Activated naive CD4-positive, alpha-beta T cell treated with anti-CD3 and anti-CD28 coated beads for 36 hours (primary cell): ENCODE measurements around the gene ATP1A2. TPM values are rescaled to one million over a fixed set of nuclear protein-coding genes. Genes with fewer than 3 reads are reported as not detected.

Source experiments
- CTCF ChIA-PET: fragments of 350-600 bp; sonication (Branson Sonifier 250); formaldehyde crosslinking; loops from one replicate; lab custom pipeline; 2021; ENCODE audit warnings: antibody characterized with exemption; lab: Charles Lee
- DNase-seq: peaks from one replicate; pipeline ENCODE4 v3.0.0-alpha.2; 2020
- H3K27ac Mint-ChIP-seq: one replicate; pipeline ENCODE4 v1.8.0; 2021; ENCODE audit warnings: mild to moderate bottlenecking, mixed read lengths
- H3K27me3 Mint-ChIP-seq: one replicate; pipeline ENCODE4 v1.8.0; 2021; ENCODE audit warnings: low read depth, mixed read lengths
- H3K36me3 Mint-ChIP-seq: one replicate; pipeline ENCODE4 v1.8.0; 2021; ENCODE audit warnings: low read depth, mixed read lengths
- H3K4me1 Mint-ChIP-seq: one replicate; pipeline ENCODE4 v1.8.0; 2021; ENCODE audit warnings: low read depth, mixed read lengths
- H3K4me3 Mint-ChIP-seq: one replicate; pipeline ENCODE4 v1.8.0; 2021; ENCODE audit warnings: mild to moderate bottlenecking, moderate library complexity, mixed read lengths
- H3K9me3 Mint-ChIP-seq: one replicate; pipeline ENCODE4 v1.8.0; 2021; ENCODE audit warnings: mixed read lengths
- intact Hi-C: fragments of 100-400 bp; cut with micrococcal nuclease; formaldehyde crosslinking; loops from one replicate; pipeline ENCODE4 v1.15.1; 2023
- total RNA-seq, 2 experiments: library from RNA; stranded (reverse); gene quantifications; one replicate each; pipeline ENCODE4 v1.2.3, GENCODE V29; 2021

ATP1A2 gene
- total RNA-seq, 2 experiments from 2014 or later, result not detected

DNA sequence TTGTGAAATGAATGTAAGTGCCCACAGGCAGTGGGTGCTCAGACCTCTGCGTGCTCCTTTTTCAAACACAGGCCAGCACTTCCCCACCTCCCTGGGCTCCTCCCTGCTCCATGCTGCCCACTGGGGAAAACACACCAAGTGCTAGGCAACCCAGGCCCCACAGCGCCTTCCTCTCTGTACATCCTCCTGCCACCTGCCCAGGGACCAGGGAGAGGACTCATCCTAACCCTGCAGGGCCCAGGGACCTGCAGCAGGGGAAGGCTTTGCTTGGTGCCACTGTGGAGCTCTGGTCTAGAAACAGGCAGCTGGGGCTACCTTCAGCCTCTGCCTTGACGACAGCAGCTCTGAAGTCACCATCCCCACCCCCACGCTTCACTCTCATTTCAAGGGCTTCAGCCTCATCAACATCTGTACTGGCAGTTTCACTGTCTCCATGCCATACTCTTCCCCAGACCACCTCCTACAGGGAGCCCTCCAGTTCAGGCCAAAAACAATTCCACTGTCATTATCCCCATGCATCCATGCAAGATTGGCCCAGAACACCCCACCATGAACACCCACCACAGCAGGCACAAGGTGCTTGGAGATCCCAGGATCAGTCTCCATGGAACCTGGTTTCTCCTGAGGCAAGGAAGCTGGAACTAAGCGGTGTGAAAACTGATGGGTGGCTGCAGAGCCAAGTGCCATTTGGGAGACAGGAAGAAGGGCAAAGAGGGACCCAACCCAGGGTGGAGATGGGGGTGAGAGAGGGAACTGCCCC lies 18.2 kb upstream of the ATP1A2 start:
- CTCF ChIA-PET, result interaction anchor here (0.6 to 4.8 kb wide), 15 partner anchors 7 to 319 kb away, joined by 3 to 88 read pairs (median 3); no protein-coding TSS in a partner anchor
- Mint-ChIP-seq H3K36me3 (no peaks in the 10 kb centered on the region), H3K4me3 (peak overlapping the region; percentile 77), H3K27ac (peak overlapping the region; percentile 80), H3K27me3 (no peaks in the 10 kb centered on the region), H3K4me1 (peaks cover 60% of the 10 kb centered on the region), H3K9me3 (no peaks in the 10 kb centered on the region)
- intact Hi-C loops, result loop anchor here (5.0 kb wide), 1 partner anchor 1085 kb away; no protein-coding TSS in a partner anchor
- DNase-seq, result peak; percentile 71

DNA sequence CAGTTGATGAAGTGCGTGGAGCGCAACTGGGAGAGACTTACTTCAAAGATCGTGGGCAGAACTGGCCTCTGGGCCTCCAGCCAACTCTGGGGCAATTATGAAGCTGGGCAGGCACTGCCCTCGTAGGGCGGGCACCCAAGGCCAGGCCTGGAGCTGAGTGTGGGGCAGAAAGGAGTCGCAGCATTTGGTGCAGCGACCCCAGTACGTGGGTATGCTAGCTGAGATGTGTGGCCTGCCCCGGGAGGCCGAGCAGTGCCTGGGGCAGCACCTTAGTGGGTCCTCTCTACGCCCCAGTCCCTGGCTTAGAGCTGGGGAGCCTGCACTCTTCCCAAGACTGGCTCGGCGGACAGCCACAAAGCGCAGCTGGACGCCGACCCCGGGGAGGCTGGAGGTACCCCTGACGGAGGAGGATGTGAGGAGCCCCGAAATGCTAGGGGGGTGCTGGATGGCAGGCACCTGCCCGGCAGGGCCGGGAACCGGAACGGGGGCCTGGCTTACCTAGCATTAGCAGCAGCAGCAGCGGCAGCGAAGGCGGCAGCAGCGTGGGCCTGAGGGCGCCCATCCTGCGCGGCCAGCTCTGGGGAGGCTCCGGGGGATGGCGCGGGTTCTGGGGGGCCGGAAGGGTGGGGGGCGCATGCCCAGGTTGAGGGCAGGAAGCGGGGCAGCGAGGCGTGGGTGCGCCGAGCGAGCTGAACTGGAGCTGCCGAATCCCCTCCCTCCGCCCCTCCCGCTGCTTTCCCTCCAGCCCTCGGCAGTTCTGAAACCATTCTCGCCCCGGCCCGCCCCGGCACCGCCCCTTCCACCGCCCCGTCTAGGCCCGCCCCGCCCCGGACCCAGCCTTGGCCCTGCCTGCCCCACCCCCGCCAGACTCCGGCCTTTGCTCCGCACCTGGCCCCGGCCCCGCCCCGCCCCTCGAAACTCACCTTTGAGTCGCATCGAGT lies 17.4 kb upstream of the ATP1A2 start, which contains the start of gene IGSF8:
Gene IGSF8 (minus strand): TSS at position 709 of the 941 bp plus-strand sequence. CDS start 147 bp downstream, at position 562.
- Mint-ChIP-seq H3K27me3 (no peaks in the 10 kb centered on the region), H3K4me1 (peaks cover 58% of the 10 kb centered on the region), H3K9me3 (no peaks in the 10 kb centered on the region), H3K36me3 (no peaks in the 10 kb centered on the region), H3K4me3 (peak within 1 kb of the TSS; percentile 77), H3K27ac (peak within 1 kb of the TSS; percentile 81)
- CTCF ChIA-PET, result interaction anchor here (0.6 to 4.8 kb wide), 13 partner anchors 9 to 318 kb away, joined by 3 to 88 read pairs (median 3); no protein-coding TSS in a partner anchor
- peak; percentile 94 for DNase-seq
- intact Hi-C loops, result loop anchor here (1.0 to 5.0 kb wide), 7 partner anchors 13 to 1086 kb away; partner anchors contain the start of genes COPA, NCSTN, PEX19 and PIGM

DNA sequence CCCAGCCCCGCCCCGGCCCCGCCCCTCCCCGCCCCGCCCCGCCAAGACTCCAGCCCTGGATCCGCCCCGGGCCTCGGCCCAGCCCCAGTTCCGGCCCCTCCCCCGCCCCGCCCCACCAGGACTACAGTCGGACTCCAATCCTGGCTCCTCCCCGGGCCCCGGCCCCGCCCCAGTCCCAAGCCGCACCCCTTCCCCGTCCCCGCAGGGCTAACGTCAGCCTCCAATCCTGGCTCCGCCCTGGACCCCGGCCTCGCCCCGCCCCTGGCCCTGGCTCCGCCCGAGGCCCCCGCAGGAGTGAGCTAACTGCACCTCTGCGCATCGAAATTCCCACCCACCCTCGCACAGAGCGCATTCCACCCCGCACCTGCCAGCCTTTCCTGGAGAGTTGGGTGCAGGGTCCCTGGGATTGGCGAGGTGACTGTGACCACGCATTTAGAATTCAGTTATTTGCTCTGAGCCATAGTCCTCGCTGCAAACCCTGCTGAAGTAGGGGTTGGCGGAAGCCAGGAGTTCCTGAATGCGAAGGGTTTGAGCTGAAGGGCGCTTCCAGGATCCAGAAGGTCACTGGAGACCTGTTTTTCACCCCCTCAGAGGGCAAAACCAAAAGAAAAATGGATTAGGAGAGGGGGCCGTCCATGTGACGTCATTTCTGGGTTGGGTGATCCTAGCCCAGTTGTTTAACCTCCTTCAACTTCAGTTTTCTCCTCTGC lies 16.6 kb upstream of the ATP1A2 start:
- peaks cover 50% of the 10 kb centered on the region for H3K4me1 Mint-ChIP-seq
- intact Hi-C loops, result loop anchor here (1.0 to 5.0 kb wide), 7 partner anchors 14 to 1087 kb away; partner anchors contain the start of genes COPA, NCSTN, PEX19 and PIGM
- H3K4me3 Mint-ChIP-seq, result peak overlapping the region; percentile 75
- H3K27ac Mint-ChIP-seq, result peak overlapping the region; percentile 81
- no peaks in the 10 kb centered on the region for H3K27me3 Mint-ChIP-seq
- no peaks in the 10 kb centered on the region for H3K36me3 Mint-ChIP-seq
- DNase-seq, result peak; percentile 99
- H3K9me3 Mint-ChIP-seq, result no peaks in the 10 kb centered on the region
- CTCF ChIA-PET, result interaction anchor here (1.2 to 4.5 kb wide), 5 partner anchors 9 to 317 kb away, joined by 3 to 88 read pairs (median 3); no protein-coding TSS in a partner anchor

GRCh38 chr1:160099716-160100375 lies 15.7 kb upstream of the ATP1A2 start:
- Mint-ChIP-seq H3K4me3 (no peak overlapping the region), H3K27me3 (no peaks in the 10 kb centered on the region), H3K36me3 (no peaks in the 10 kb centered on the region), H3K9me3 (no peaks in the 10 kb centered on the region), H3K4me1 (peaks cover 47% of the 10 kb centered on the region), H3K27ac (peak overlapping the region; percentile 81)
- intact Hi-C loops, result loop anchor here (2.0 to 5.0 kb wide), 2 partner anchors 507 to 1088 kb away; no protein-coding TSS in a partner anchor
- no peak for DNase-seq
- CTCF ChIA-PET, result interaction anchor here (0.9 to 7.1 kb wide), 7 partner anchors 14 to 277 kb away, joined by 5 to 87 read pairs (median 17); no protein-coding TSS in a partner anchor

GRCh38 chr1:160101037-160101716 lies 14.4 kb upstream of the ATP1A2 start:
- no peaks in the 10 kb centered on the region for H3K27me3 Mint-ChIP-seq
- DNase-seq, result peak; percentile 81
- no peaks in the 10 kb centered on the region for H3K36me3 Mint-ChIP-seq
- CTCF ChIA-PET, result interaction anchor here (0.6 to 7.1 kb wide), 31 partner anchors 8 to 276 kb away, joined by 3 to 87 read pairs (median 4); partner anchors contain the start of gene KCNJ9
- H3K4me1 Mint-ChIP-seq, result peaks cover 41% of the 10 kb centered on the region
- H3K27ac Mint-ChIP-seq, result peak overlapping the region; percentile 69
- intact Hi-C loops, result loop anchor here (1.0 to 2.0 kb wide), 8 partner anchors 68 to 506 kb away; no protein-coding TSS in a partner anchor
- H3K4me3 Mint-ChIP-seq, result peak overlapping the region; percentile 19
- no peaks in the 10 kb centered on the region for H3K9me3 Mint-ChIP-seq

GRCh38 chr1:160101717-160102522 lies 13.6 kb upstream of the ATP1A2 start:
- intact Hi-C loops, result loop anchor here (1.0 to 2.0 kb wide), 8 partner anchors 67 to 505 kb away; no protein-coding TSS in a partner anchor
- H3K4me1 Mint-ChIP-seq, result peaks cover 35% of the 10 kb centered on the region

GRCh38 chr1:160103658-160104408 lies 11.7 kb upstream of the ATP1A2 start:
- H3K36me3 Mint-ChIP-seq, result no peaks in the 10 kb centered on the region
- H3K27me3 Mint-ChIP-seq, result no peaks in the 10 kb centered on the region
- peaks cover 28% of the 10 kb centered on the region for H3K4me1 Mint-ChIP-seq
- CTCF ChIA-PET, result interaction anchor here (1.1 to 7.1 kb wide), 9 partner anchors 8 to 273 kb away, joined by 3 to 87 read pairs (median 5); no protein-coding TSS in a partner anchor
- H3K4me3 Mint-ChIP-seq, result no peak overlapping the region
- intact Hi-C loops, result no loop called here
- DNase-seq, result no peak
- H3K27ac Mint-ChIP-seq, result no peak overlapping the region
- no peaks in the 10 kb centered on the region for H3K9me3 Mint-ChIP-seq

More at GRCh38 chr1:160101717-160102522, 13.6 kb upstream of the ATP1A2 start:
- Mint-ChIP-seq H3K27me3 (no peaks in the 10 kb centered on the region), H3K27ac (peak overlapping the region; percentile 69), H3K9me3 (no peaks in the 10 kb centered on the region), H3K36me3 (no peaks in the 10 kb centered on the region), H3K4me3 (no peak overlapping the region)
- CTCF ChIA-PET, result interaction anchor here (0.6 to 7.1 kb wide), 26 partner anchors 7 to 275 kb away, joined by 3 to 87 read pairs (median 4); partner anchors contain the start of gene KCNJ9
- no peak for DNase-seq

DNA sequence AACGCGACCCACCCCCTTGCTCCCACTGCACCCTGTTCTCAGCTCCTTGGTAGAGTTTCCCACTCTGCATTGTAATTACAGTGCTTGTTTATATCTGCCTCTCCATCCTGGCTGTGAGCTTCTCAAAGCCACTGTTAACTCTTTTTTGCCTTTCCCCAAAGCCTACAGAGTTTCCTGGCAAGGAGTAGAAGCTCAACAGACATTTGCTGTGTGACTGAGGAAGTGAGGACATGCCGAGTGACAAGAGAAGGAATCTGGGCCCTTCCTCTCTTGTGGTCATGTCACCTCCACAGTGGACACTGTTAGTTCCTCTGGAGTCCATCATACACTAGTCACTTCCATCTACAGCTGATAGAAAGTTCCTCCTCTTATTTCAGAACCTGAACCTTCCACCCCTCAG lies 11.1 kb upstream of the ATP1A2 start:
- CTCF ChIA-PET, result interaction anchor here (1.1 to 7.1 kb wide), 9 partner anchors 8 to 272 kb away, joined by 3 to 87 read pairs (median 5); no protein-coding TSS in a partner anchor
- Mint-ChIP-seq H3K27ac (no peak overlapping the region), H3K4me3 (no peak overlapping the region), H3K4me1 (peaks cover 28% of the 10 kb centered on the region), H3K36me3 (no peaks in the 10 kb centered on the region), H3K9me3 (no peaks in the 10 kb centered on the region), H3K27me3 (no peaks in the 10 kb centered on the region)
- no peak for DNase-seq
- intact Hi-C loops, result no loop called here

- peaks cover 23% of the 10 kb centered on the region for H3K4me1 Mint-ChIP-seq
- DNase-seq, result no peak
- H3K9me3 Mint-ChIP-seq, result no peaks in the 10 kb centered on the region
- CTCF ChIA-PET, result interaction anchor here (0.8 to 7.1 kb wide), 10 partner anchors 9 to 272 kb away, joined by 3 to 87 read pairs (median 6); no protein-coding TSS in a partner anchor
- no peaks in the 10 kb centered on the region for H3K27me3 Mint-ChIP-seq
- intact Hi-C loops, result no loop called here
- H3K4me3 Mint-ChIP-seq, result no peak overlapping the region
- no peak overlapping the region for H3K27ac Mint-ChIP-seq
- no peaks in the 10 kb centered on the region for H3K36me3 Mint-ChIP-seq
Observed at GRCh38 chr1:160105155-160105554, 10.4 kb upstream of the ATP1A2 start.
